RWPE2 (cell line): ENCODE measurements around the gene NXN.

Experiments used
- ATAC-seq: fragments of 200-7000 bp; cut with Tn5 transposase; 3 replicates; pipeline ENCODE4 v1.9.1; 2021; ENCODE audit warnings: low read depth
- DNase-seq: peaks from one replicate; pipeline ENCODE4 v3.0.0-alpha.2; 2020; ENCODE audit warnings: low spot score
- H3K27ac ChIP-seq: fragments of 450-650 bp; 2 replicates; pipeline ENCODE4 v1.5.1; 2017; ENCODE audit warnings: mild to moderate bottlenecking; ENCODE audit not compliant: poor library complexity, severe bottlenecking
- H3K27me3 ChIP-seq: fragments of 250-450 bp; sonication (Bioruptor Pico); 2 replicates; pipeline ENCODE4 v1.5.1; 2021; ENCODE audit warnings: mild to moderate bottlenecking, moderate library complexity; ENCODE audit not compliant: insufficient read depth, poor library complexity, severe bottlenecking
- H3K36me3 ChIP-seq: fragments of 250-450 bp; sonication (Bioruptor Pico); 2 replicates; pipeline ENCODE4 v1.5.1; 2020; ENCODE audit warnings: low read depth, mild to moderate bottlenecking, moderate library complexity
- H3K4me1 ChIP-seq: fragments of 250-450 bp; sonication (Bioruptor Pico); 2 replicates; pipeline ENCODE4 v1.5.1; 2021; ENCODE audit warnings: mild to moderate bottlenecking, moderate library complexity; ENCODE audit not compliant: insufficient read depth, poor library complexity, severe bottlenecking
- H3K4me3 ChIP-seq: fragments of 250-450 bp; sonication (Bioruptor Pico); 2 replicates; pipeline ENCODE4 v1.5.1; 2021; ENCODE audit warnings: mild to moderate bottlenecking, moderate library complexity; ENCODE audit not compliant: severe bottlenecking
- H3K9me3 ChIP-seq: fragments of 250-450 bp; sonication (Bioruptor Pico); 2 replicates; pipeline ENCODE4 v1.5.1; 2021; ENCODE audit warnings: mild to moderate bottlenecking, moderate library complexity; ENCODE audit not compliant: severe bottlenecking
- TF ChIP-seq, protein P1 (sequence below): fragments of 450-650 bp; IDR thresholded peaks from one replicate; pipeline ENCODE4 v1.5.1; 2017; ENCODE audit warnings: mild to moderate bottlenecking, moderate library complexity; ENCODE audit not compliant: poor library complexity, severe bottlenecking

Gene NXN

DNA sequence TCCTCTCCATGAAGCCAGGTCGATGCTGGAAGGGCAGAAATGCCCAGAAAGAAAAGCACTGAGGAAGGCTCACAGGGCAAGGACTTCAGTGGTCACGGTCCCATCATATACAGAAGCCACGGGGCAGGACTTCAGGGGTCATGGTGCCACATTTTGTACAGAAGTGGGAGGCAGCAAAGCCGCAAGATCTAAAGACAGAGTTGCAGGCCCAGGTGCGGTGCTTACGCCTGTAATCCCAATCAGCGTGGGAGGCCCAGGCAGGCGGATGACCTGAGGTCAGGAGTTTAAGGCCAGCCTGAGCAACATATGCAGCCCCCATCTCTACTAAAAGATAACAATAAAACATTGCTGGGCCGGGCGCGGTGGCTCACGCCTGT, 96.0 kb downstream of the NXN start:
- Histone ChIP-seq H3K4me3 (no peak overlapping the region), H3K4me1 (peaks cover 56% of the 10 kb centered on the region), H3K27me3 (no peaks in the 10 kb centered on the region), H3K27ac (peak overlapping the region; percentile 89), H3K36me3 (peaks cover 9% of the 10 kb centered on the region; the same call in 1 of the 2 replicates), H3K9me3 (no peaks in the 10 kb centered on the region)
- ATAC-seq (no peak; the same call in 2 of the 3 replicates), DNase-seq (no peak)
- TF ChIP-seq, protein P1, sequence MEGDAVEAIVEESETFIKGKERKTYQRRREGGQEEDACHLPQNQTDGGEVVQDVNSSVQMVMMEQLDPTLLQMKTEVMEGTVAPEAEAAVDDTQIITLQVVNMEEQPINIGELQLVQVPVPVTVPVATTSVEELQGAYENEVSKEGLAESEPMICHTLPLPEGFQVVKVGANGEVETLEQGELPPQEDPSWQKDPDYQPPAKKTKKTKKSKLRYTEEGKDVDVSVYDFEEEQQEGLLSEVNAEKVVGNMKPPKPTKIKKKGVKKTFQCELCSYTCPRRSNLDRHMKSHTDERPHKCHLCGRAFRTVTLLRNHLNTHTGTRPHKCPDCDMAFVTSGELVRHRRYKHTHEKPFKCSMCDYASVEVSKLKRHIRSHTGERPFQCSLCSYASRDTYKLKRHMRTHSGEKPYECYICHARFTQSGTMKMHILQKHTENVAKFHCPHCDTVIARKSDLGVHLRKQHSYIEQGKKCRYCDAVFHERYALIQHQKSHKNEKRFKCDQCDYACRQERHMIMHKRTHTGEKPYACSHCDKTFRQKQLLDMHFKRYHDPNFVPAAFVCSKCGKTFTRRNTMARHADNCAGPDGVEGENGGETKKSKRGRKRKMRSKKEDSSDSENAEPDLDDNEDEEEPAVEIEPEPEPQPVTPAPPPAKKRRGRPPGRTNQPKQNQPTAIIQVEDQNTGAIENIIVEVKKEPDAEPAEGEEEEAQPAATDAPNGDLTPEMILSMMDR = no peak

- Histone ChIP-seq H3K4me3 (no peak overlapping the region), H3K4me1 (peaks cover 56% of the 10 kb centered on the region), H3K27ac (peak overlapping the region; percentile 89), H3K27me3 (no peaks in the 10 kb centered on the region), H3K36me3 (peaks cover 7% of the 10 kb centered on the region; the same call in 1 of the 2 replicates), H3K9me3 (no peaks in the 10 kb centered on the region)
- TF ChIP-seq, protein P1 = no peak
- peak; percentile 82 for DNase-seq
- peak; percentile 63 for ATAC-seq
These were observed 96.6 kb downstream of the NXN start for GRCh38 chr17:882827-883585.

- peak overlapping the region; percentile 89 for H3K27ac ChIP-seq
- TF ChIP-seq, protein P1 = no peak
- H3K9me3 ChIP-seq = no peaks in the 10 kb centered on the region
- H3K4me3 ChIP-seq = no peak overlapping the region
- DNase-seq = no peak
- ATAC-seq = no peak
- no peaks in the 10 kb centered on the region for H3K27me3 ChIP-seq
- H3K4me1 ChIP-seq = peaks cover 56% of the 10 kb centered on the region
- H3K36me3 ChIP-seq = peaks cover 2% of the 10 kb centered on the region; the same call in 1 of the 2 replicates
These were observed 97.8 kb downstream of the NXN start for GRCh38 chr17:881778-882177.

GRCh38 chr17:880443-881269, 98.9 kb downstream of the NXN start:
- TF ChIP-seq, protein P1 = no peak
- peak overlapping the region; percentile 89 for H3K27ac ChIP-seq
- DNase-seq = no peak

More at GRCh38 chr17:880443-881269, 98.9 kb downstream of the NXN start:
- no peaks in the 10 kb centered on the region for H3K9me3 ChIP-seq
- H3K36me3 ChIP-seq = no peaks in the 10 kb centered on the region; the same call in 1 of the 2 replicates
- peaks cover 56% of the 10 kb centered on the region for H3K4me1 ChIP-seq
- H3K4me3 ChIP-seq = no peak overlapping the region
- H3K27me3 ChIP-seq = no peaks in the 10 kb centered on the region
- ATAC-seq = no peak
